ENCODE measurements around the gene CENPT.

Gene CENPT

GRCh38 chr16:67790071-67790470, 57.4 kb downstream of the CENPT start:
- H3K4me3 ChIP-seq (replicated peaks; ENCODE audit: low read depth, low read length): no peak overlapping the region
- no peak for TF ChIP-seq CTCF (IDR thresholded peaks at IDR 0.05; ENCODE audit: low read length, missing control alignments)
- DNase-seq (ENCODE audit: low read depth): no peak

GRCh38 chr16:67786491-67786890, 61.0 kb downstream of the CENPT start:
- no peak overlapping the region for H3K4me3 ChIP-seq (replicated peaks; ENCODE audit: low read depth, low read length)
- TF ChIP-seq CTCF (IDR thresholded peaks at IDR 0.05; ENCODE audit: low read length, missing control alignments): no peak
- DNase-seq (ENCODE audit: low read depth): no peak

- no peak for TF ChIP-seq CTCF (IDR thresholded peaks at IDR 0.05; ENCODE audit: low read length, missing control alignments)
- no peak for DNase-seq (ENCODE audit: low read depth)
- H3K4me3 ChIP-seq (replicated peaks; ENCODE audit: low read depth, low read length): no peak overlapping the region
Observed at GRCh38 chr16:67783353-67783725, 64.2 kb downstream of the CENPT start.

GRCh38 chr16:67782567-67783352, 64.7 kb downstream of the CENPT start:
- no peak for TF ChIP-seq CTCF (IDR thresholded peaks at IDR 0.05; ENCODE audit: low read length, missing control alignments)
- DNase-seq (ENCODE audit: low read depth): no peak
- H3K4me3 ChIP-seq (replicated peaks; ENCODE audit: low read depth, low read length): no peak overlapping the region

- H3K4me3 ChIP-seq (replicated peaks; ENCODE audit: low read depth, low read length): no peak overlapping the region
- no peak for DNase-seq (ENCODE audit: low read depth)
- no peak for TF ChIP-seq CTCF (IDR thresholded peaks at IDR 0.05; ENCODE audit: low read length, missing control alignments)
Observed at GRCh38 chr16:67781565-67781921, 66.0 kb downstream of the CENPT start.

GRCh38 chr16:67780847-67781564, 66.5 kb downstream of the CENPT start:
- no peak for DNase-seq (ENCODE audit: low read depth)
- H3K4me3 ChIP-seq (replicated peaks; ENCODE audit: low read depth, low read length): no peak overlapping the region
- no peak for TF ChIP-seq CTCF (IDR thresholded peaks at IDR 0.05; ENCODE audit: low read length, missing control alignments)
